Measurements from ENCODE around the gene ATP6V1D.
A peak's percentile ranks its signal among the peaks of the same experiment; 100 is the strongest.
"Not testable (repeated sequence)": the region's sequence is repeated elsewhere in the genome, so short reads cannot be mapped to it uniquely, and the experiment has no call there.

Gene ATP6V1D

GRCh38 chr14:67370830-67371229 lies 11.2 kb upstream of the ATP6V1D start:
- Histone ChIP-seq H3K4me3 (ENCODE audit: low read length) (no peak overlapping the region), H3K36me3 (ENCODE audit: insufficient read depth, low read length) (peaks cover 94% of the 10 kb centered on the region), H3K27ac (ENCODE audit: low read depth, low read length) (no peak overlapping the region), H3K9me3 (ENCODE audit: insufficient read depth, low read depth, low read length) (no peaks in the 10 kb centered on the region), H3K27me3 (ENCODE audit: insufficient read depth, low read length) (no peaks in the 10 kb centered on the region), H3K4me1 (ENCODE audit: insufficient read depth, low read length) (no peaks in the 10 kb centered on the region), H3K9ac (ENCODE audit: low read depth, low read length) (no peak overlapping the region)
- 89% methylated on average over 5 of the region's 5 CpGs for WGBS

GRCh38 chr14:67365476-67365875 lies 5.9 kb upstream of the ATP6V1D start:
- no peaks in the 10 kb centered on the region for H3K27me3 ChIP-seq (ENCODE audit: insufficient read depth, low read length)
- no peaks in the 10 kb centered on the region for H3K9me3 ChIP-seq (ENCODE audit: insufficient read depth, low read depth, low read length)
- H3K9ac ChIP-seq (ENCODE audit: low read depth, low read length) = no peak overlapping the region
- peaks cover 7% of the 10 kb centered on the region for H3K4me1 ChIP-seq (ENCODE audit: insufficient read depth, low read length)
- no peak overlapping the region for H3K4me3 ChIP-seq (ENCODE audit: low read length)
- WGBS = 100% methylated on average over 2 of the region's 4 CpGs
- H3K36me3 ChIP-seq (ENCODE audit: insufficient read depth, low read length) = peaks cover 78% of the 10 kb centered on the region
- no peak overlapping the region for H3K27ac ChIP-seq (ENCODE audit: low read depth, low read length)

GRCh38 chr14:67360470-67361206 lies 1.0 kb upstream of the ATP6V1D start:
- peaks cover 12% of the 10 kb centered on the region for H3K4me1 ChIP-seq (ENCODE audit: insufficient read depth, low read length)
- peak overlapping the region; percentile 97 for H3K9ac ChIP-seq (ENCODE audit: low read depth, low read length)
- H3K4me3 ChIP-seq (ENCODE audit: low read length) = peak overlapping the region; percentile 82
- peak overlapping the region; percentile 93 for H3K27ac ChIP-seq (ENCODE audit: low read depth, low read length)
- WGBS = 3% methylated on average over 34 of the region's 34 CpGs
- peaks cover 33% of the 10 kb centered on the region for H3K36me3 ChIP-seq (ENCODE audit: insufficient read depth, low read length)
- no peaks in the 10 kb centered on the region for H3K27me3 ChIP-seq (ENCODE audit: insufficient read depth, low read length)
- H3K9me3 ChIP-seq (ENCODE audit: insufficient read depth, low read depth, low read length) = no peaks in the 10 kb centered on the region

- H3K9ac ChIP-seq (ENCODE audit: low read depth, low read length) = peak overlapping the region; percentile 92
- under 1% methylated on average over 38 of the region's 38 CpGs for WGBS
- peaks cover 12% of the 10 kb centered on the region for H3K4me1 ChIP-seq (ENCODE audit: insufficient read depth, low read length)
- peaks cover 18% of the 10 kb centered on the region for H3K36me3 ChIP-seq (ENCODE audit: insufficient read depth, low read length)
- peak overlapping the region; percentile 82 for H3K4me3 ChIP-seq (ENCODE audit: low read length)
- H3K9me3 ChIP-seq (ENCODE audit: insufficient read depth, low read depth, low read length) = no peaks in the 10 kb centered on the region
- no peaks in the 10 kb centered on the region for H3K27me3 ChIP-seq (ENCODE audit: insufficient read depth, low read length)
- peak overlapping the region; percentile 74 for H3K27ac ChIP-seq (ENCODE audit: low read depth, low read length)
These were observed 455 bp downstream of the ATP6V1D start for GRCh38 chr14:67358924-67359774.

GRCh38 chr14:67357969-67358354 lies 1.6 kb downstream of the ATP6V1D start:
- Histone ChIP-seq H3K36me3 (ENCODE audit: insufficient read depth, low read length) (peaks cover 11% of the 10 kb centered on the region), H3K9me3 (ENCODE audit: insufficient read depth, low read depth, low read length) (no peaks in the 10 kb centered on the region), H3K9ac (ENCODE audit: low read depth, low read length) (peak overlapping the region; percentile 92), H3K4me3 (ENCODE audit: low read length) (peak overlapping the region; percentile 82), H3K4me1 (ENCODE audit: insufficient read depth, low read length) (peaks cover 12% of the 10 kb centered on the region), H3K27ac (ENCODE audit: low read depth, low read length) (no peak overlapping the region), H3K27me3 (ENCODE audit: insufficient read depth, low read length) (no peaks in the 10 kb centered on the region)
- 44% methylated on average over 9 of the region's 9 CpGs for WGBS

- Histone ChIP-seq H3K27me3 (ENCODE audit: insufficient read depth, low read length) (no peaks in the 10 kb centered on the region), H3K9ac (ENCODE audit: low read depth, low read length) (peak overlapping the region; percentile 35; the same call in 1 of the 2 replicates), H3K4me3 (ENCODE audit: low read length) (peak overlapping the region; percentile 25; the same call in 1 of the 2 replicates), H3K9me3 (ENCODE audit: insufficient read depth, low read depth, low read length) (no peaks in the 10 kb centered on the region), H3K27ac (ENCODE audit: low read depth, low read length) (no peak overlapping the region), H3K4me1 (ENCODE audit: insufficient read depth, low read length) (peaks cover 12% of the 10 kb centered on the region), H3K36me3 (ENCODE audit: insufficient read depth, low read length) (peaks cover 11% of the 10 kb centered on the region)
- WGBS = 81% methylated on average over 3 of the region's 4 CpGs
These were observed 2.2 kb downstream of the ATP6V1D start for GRCh38 chr14:67357186-67357968.

- Histone ChIP-seq H3K36me3 (ENCODE audit: insufficient read depth, low read length) (peaks cover 60% of the 10 kb centered on the region), H3K9me3 (ENCODE audit: insufficient read depth, low read depth, low read length) (no peaks in the 10 kb centered on the region), H3K27ac (ENCODE audit: low read depth, low read length) (no peak overlapping the region), H3K4me1 (ENCODE audit: insufficient read depth, low read length) (no peaks in the 10 kb centered on the region), H3K27me3 (ENCODE audit: insufficient read depth, low read length) (no peaks in the 10 kb centered on the region), H3K9ac (ENCODE audit: low read depth, low read length) (no peak overlapping the region), H3K4me3 (ENCODE audit: low read length) (no peak overlapping the region)
- 95% methylated on average over 5 of the region's 5 CpGs for WGBS
These were observed 7.5 kb downstream of the ATP6V1D start for GRCh38 chr14:67352055-67352454.

GRCh38 chr14:67345583-67345982 lies 14.0 kb downstream of the ATP6V1D start:
- H3K27ac ChIP-seq (ENCODE audit: low read depth, low read length) = no peak overlapping the region
- peaks cover 80% of the 10 kb centered on the region for H3K36me3 ChIP-seq (ENCODE audit: insufficient read depth, low read length)

GRCh38 chr14:67343601-67344230 lies 15.9 kb downstream of the ATP6V1D start:
- WGBS = 96% methylated on average over 4 of the region's 4 CpGs
- Histone ChIP-seq H3K36me3 (ENCODE audit: insufficient read depth, low read length) (peaks cover 77% of the 10 kb centered on the region), H3K27me3 (ENCODE audit: insufficient read depth, low read length) (no peaks in the 10 kb centered on the region), H3K4me3 (ENCODE audit: low read length) (no peak overlapping the region), H3K9me3 (ENCODE audit: insufficient read depth, low read depth, low read length) (peaks cover 3% of the 10 kb centered on the region; the same call in 1 of the 2 replicates), H3K27ac (ENCODE audit: low read depth, low read length) (no peak overlapping the region), H3K4me1 (ENCODE audit: insufficient read depth, low read length) (no peaks in the 10 kb centered on the region), H3K9ac (ENCODE audit: low read depth, low read length) (no peak overlapping the region)

More at GRCh38 chr14:67345583-67345982, 14.0 kb downstream of the ATP6V1D start:
- Histone ChIP-seq H3K27me3 (ENCODE audit: insufficient read depth, low read length) (no peaks in the 10 kb centered on the region), H3K4me1 (ENCODE audit: insufficient read depth, low read length) (no peaks in the 10 kb centered on the region), H3K9ac (ENCODE audit: low read depth, low read length) (no peak overlapping the region), H3K4me3 (ENCODE audit: low read length) (no peak overlapping the region), H3K9me3 (ENCODE audit: insufficient read depth, low read depth, low read length) (no peaks in the 10 kb centered on the region)

- H3K4me3 ChIP-seq (ENCODE audit: low read length); H3K9me3 ChIP-seq (ENCODE audit: insufficient read depth, low read depth, low read length); H3K4me1 ChIP-seq (ENCODE audit: insufficient read depth, low read length); H3K27me3 ChIP-seq (ENCODE audit: insufficient read depth, low read length); H3K9ac ChIP-seq (ENCODE audit: low read depth, low read length); H3K27ac ChIP-seq (ENCODE audit: low read depth, low read length): not testable (repeated sequence)
- WGBS = 97% methylated on average over 26 of the region's 31 CpGs
- H3K36me3 ChIP-seq (ENCODE audit: insufficient read depth, low read length) = peaks cover 79% of the 10 kb centered on the region
These were observed 18.4 kb downstream of the ATP6V1D start for GRCh38 chr14:67341231-67341630.
